ENCODE measurements around the gene ABCC4. TPM values are rescaled to one million over a fixed set of nuclear protein-coding genes. Genes with fewer than 3 reads are reported as not detected.

Gene ABCC4
- total and polyA plus RNA-seq, 2 of the 13 experiments (the other 11 are each of a cell fraction or from before 2014, with no cell fraction given): 4.2 to 11.3 TPM

- Histone ChIP-seq H3K4me2 (ENCODE audit: low read depth, low read length) (no peak overlapping the region), H3K4me3 (replicated peaks in 1 of 3; ENCODE audit: insufficient read depth in 1 of 3, low read depth in 2 of 3, low read length in 3 of 3) (no peak overlapping the region), H3K27ac (ENCODE audit: extremely low read length, insufficient read depth, low read length) (no peak overlapping the region), H4K20me1 (ENCODE audit: insufficient read depth, low read length) (no peaks in the 10 kb centered on the region), H3K9me3 (ENCODE audit: low read length) (no peaks in the 10 kb centered on the region), H2AFZ (ENCODE audit: low read length) (no peak overlapping the region), H3K9ac (ENCODE audit: insufficient read depth, low read depth, low read length) (no peak overlapping the region), H3K79me2 (ENCODE audit: insufficient read depth, low read length) (no peaks in the 10 kb centered on the region), H3K27me3 (ENCODE audit: control insufficient read depth in 1 of 2, insufficient read depth in 2 of 2, low read length in 2 of 2) (no peaks in the 10 kb centered on the region), H3K36me3 (replicated peaks in 1 of 2; ENCODE audit: control insufficient read depth in 1 of 2, insufficient read depth in 2 of 2, low read length in 2 of 2) (no peaks in the 10 kb centered on the region), H3K4me1 (ENCODE audit: insufficient read depth, low read length) (peaks cover 14% of the 10 kb centered on the region)
- CTCF ChIA-PET (ENCODE audit: low intra/inter-chr PET ratio, low total read pairs): no interaction called here
- in situ Hi-C loops (cut with HindIII; ENCODE audit: extremely low pct_ligation_motif_present, low pct_unique_long_range_greater_than_20kb) (loop anchor here (10.0 kb wide), 2 partner anchors 82 to 98 kb away; no protein-coding TSS in a partner anchor), intact Hi-C loops (cut with micrococcal nuclease; ENCODE audit: unreplicated experiment) (no loop called here)
- WGBS (ENCODE audit: low lambda C conversion rate): 98% methylated on average over 9 of the region's 9 CpGs
- FAIRE-seq (no peak), DNase-seq (ENCODE audit: low spot score) (no peak), ATAC-seq (no peak)
- POLR2A ChIA-PET: no interaction called here
- TF ChIP-seq ZNF615 (CRISPR knock-in tag; IDR thresholded peaks at IDR 0.05; ENCODE audit: borderline replicate concordance): no peak
- no peak for TF ChIP-seq ZKSCAN5 (CRISPR knock-in tag; IDR thresholded peaks at IDR 0.05)
- TF ChIP-seq RFXAP (CRISPR knock-in tag; IDR thresholded peaks at IDR 0.05; ENCODE audit: borderline replicate concordance): no peak
- no peak for TF ChIP-seq MED1 (CRISPR knock-in tag; IDR thresholded peaks at IDR 0.05)
- TF ChIP-seq SNAPC4 (CRISPR knock-in tag; IDR thresholded peaks at IDR 0.05): no peak
- TF ChIP-seq ZNF382 (CRISPR knock-in tag; IDR thresholded peaks at IDR 0.05; ENCODE audit: borderline replicate concordance): no peak
- TF ChIP-seq CREBL2 (CRISPR knock-in tag; IDR thresholded peaks at IDR 0.05; ENCODE audit: borderline replicate concordance): no peak
- no peak for TF ChIP-seq CCDC6 (CRISPR knock-in tag; IDR thresholded peaks at IDR 0.05)
- no peak for TF ChIP-seq ZNF333 (CRISPR knock-in tag; IDR thresholded peaks at IDR 0.05; ENCODE audit: borderline replicate concordance)
- no peak for TF ChIP-seq NFKBIZ (CRISPR knock-in tag; IDR thresholded peaks at IDR 0.05)
- no peak for TF ChIP-seq ZFP41 (CRISPR knock-in tag; IDR thresholded peaks at IDR 0.05; ENCODE audit: borderline replicate concordance)
- TF ChIP-seq HNF1B (CRISPR knock-in tag; IDR thresholded peaks at IDR 0.05): no peak
- TF ChIP-seq MXD3 (CRISPR knock-in tag; IDR thresholded peaks at IDR 0.05): no peak
- TF ChIP-seq ZBTB3 (CRISPR knock-in tag; IDR thresholded peaks at IDR 0.05; ENCODE audit: borderline replicate concordance, low read depth): no peak
- no TSS peak for BruUV-seq (replicated peaks)
Measured at GRCh38 chr13:95292622-95293021, 8.6 kb downstream of the ABCC4 start.

Measured in HepG2 (cell line).